HG03378 (cell line): ENCODE data around the gene CHST13.

ENCODE experiments used
- ATAC-seq: cut with Tn5 transposase; IDR thresholded peaks from one replicate; pipeline ENCODE4 v1.9.1; 2021; ENCODE audit warnings: mild to moderate bottlenecking, moderate library complexity; ENCODE audit not compliant: unreplicated experiment

Gene CHST13

GRCh38 chr3:126552688-126553283, 28.8 kb downstream of the CHST13 start:
- no peak for ATAC-seq

DNA sequence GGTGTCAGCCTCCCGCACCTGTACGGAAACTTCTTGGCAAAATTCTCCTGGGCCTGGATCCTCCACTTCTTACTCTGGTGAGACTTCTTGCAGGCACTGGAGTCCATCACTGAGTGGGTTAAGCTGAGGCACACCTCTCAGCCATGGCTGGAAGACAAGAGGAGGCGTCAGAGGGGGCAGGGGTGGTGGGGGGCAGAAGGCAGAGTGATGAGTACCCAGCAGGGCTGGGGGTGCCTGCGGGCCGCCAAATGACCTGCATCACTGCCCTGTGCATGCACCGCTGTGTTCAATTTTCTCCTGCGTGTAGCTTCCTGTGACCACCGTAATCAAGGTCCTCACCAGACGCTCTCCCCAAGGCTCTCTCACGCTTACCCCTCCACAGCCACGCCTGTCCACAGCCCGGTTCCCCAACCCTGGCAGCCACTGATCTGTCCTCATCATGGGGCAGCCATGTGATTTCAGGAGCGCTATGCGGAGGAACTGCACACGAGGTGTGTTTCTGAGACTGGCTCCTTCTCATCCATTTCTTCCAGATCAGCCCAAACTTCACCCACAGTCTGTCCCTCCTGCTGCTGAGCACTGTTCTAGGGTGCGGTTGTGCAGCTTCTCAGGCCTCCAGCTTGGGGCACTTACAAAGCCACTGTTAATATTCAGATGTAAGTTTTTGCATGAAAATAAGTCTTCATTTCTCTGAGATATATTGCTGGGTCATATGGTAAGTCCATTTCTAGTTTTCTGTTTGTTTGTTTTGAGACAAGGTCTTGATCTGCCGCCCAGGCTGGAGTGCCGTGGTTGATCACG, 29.5 kb downstream of the CHST13 start:
- no peak for ATAC-seq

- no peak for ATAC-seq
Measured at GRCh38 chr3:126554560-126555525, 30.9 kb downstream of the CHST13 start.

DNA sequence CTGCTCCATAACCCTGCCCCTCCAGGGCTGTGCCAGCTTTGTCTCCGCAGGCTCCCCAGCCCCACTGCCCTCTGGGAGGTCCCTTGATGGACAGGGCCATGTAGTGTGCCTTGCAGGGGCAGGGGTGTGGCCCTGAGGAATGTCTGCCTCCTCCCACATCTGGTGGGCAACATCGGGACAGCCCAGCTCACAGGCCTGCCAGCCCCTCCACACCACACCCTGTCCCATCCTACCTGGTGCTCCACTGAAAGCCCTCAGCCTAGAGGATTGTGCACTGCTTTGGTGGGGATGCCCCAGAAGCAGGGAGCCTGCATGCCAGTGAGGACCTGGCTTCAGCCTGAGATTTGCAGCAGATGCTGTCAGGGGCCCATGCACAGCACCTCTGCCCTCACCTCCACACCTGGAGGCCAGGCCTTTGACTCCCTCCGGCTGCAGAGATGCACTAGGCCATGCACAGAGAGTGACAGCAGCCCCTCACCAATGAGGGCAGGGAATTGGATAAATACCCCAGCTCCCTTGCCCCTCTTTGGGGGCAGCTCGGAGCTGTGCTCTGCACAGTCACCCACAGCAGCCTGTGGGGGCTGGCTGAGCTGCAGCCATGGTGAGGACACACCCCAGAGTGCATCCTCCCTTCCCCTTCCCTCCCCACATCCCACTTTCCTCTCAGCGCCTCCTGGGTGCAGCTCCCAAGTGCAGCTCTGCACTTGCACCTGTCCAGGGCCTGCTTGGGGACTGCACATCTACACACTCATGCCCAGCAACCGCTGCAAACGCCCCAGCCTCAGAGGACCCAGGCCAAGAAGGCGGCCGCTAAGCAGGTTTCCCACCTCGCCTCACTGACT, 32.1 kb downstream of the CHST13 start:
- ATAC-seq = no peak

DNA sequence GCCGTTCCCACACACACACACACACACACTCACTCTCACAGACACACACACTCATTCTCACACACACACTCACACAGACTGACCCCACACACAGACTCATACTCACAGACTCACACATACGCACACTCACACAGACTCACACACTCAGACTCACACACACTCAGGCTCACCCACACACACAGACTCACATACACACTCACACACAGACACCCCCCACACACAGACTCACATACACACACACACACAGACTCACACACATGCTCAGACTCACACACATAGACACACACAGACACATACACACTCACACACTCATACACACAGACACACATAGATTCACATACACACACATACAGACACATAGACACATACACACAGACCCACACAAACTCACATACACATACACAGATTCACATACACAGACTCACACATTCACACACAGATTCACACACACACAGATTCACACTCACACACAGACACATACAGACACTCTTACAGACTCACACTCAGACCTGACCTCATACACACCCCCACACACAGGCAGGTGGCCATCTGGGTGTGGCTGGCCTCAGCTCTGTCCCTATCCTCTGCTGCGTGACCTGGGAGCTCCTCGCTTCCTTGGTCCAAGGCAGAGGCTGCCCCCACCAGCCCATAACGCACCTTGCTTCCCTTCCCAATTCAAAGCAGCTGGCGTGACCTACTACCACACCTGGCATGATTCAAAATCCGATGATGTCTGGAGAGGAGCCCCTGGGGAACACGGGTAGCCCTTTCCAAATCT, 32.9 kb downstream of the CHST13 start:
- no peak for ATAC-seq

DNA sequence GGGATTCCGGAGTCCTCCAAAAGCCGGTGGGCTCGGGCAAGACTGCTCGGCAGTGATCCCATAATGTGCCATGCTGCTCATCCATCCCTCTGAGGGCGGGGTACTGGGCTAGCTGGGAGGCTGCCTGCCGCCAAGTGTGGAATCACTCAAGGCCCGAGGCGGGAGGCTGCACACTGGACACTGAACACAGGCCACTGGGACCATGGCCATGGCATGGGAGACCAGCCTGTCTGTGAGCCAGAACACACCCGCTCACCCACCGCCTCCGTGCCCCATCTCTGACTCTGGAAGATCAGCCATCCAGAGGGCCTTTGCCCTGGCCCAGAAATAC, 33.4 kb downstream of the CHST13 start:
- no peak for ATAC-seq

DNA sequence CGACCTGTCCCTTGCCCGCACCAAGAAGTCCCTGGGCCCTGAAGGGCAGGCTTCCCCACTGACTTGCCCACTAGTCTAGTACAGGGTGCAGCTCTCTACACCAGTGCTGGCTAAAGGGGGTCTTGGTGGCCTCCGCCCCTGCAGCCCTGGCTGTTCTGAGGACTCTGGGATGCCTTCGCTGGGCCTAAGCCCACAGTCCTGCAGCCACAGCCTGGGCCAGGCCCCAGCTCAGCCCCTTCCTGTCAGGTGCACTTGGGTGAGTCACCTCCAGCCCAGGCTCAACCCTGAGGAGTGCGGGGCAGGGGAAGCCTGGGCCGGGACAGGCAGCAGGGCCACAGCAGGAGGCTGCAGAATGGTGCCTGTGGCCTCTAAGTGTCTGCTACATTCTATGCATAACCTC, 33.8 kb downstream of the CHST13 start:
- no peak for ATAC-seq

DNA sequence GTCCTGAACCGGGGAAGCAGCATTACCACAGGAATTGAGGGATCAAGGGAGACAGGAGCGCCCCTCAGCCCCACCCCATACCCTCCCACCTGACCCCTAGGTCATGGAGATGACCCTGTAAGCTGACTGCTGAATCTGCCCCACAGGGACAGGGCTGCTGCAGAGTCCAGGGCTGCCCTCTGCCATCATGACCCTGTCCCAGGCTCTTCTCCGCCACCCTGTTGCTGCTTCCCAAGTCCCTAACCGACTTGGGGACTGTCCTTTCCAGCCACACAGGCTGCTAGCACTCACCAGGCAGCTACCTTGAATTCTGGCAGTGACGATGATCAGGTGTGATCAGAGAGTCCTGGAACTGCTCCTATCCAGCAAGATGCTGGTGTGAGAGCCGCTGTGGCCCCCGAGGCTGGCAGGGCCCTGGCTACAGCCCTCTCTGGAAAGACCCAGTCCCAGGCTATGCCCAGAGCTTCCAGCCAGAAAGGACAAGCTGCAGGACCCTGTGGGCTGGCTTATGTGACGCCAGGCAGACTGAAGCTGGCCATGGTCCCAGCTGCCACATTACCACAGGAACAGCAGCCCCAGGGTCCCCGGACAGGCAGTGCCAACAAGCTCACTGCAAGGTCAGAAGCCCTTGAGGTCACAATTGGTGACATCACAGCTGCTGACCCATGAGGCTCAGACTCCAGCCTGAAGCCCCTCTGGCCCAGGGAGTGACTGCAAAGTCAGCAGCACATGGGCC, 34.5 kb downstream of the CHST13 start, which contains the start of gene C3orf22:
C3orf22 (minus strand) TSS at position 597 of the 736 bp plus-strand sequence. CDS start 5,542 bp downstream, outside the sequence.
- no peak for ATAC-seq

DNA sequence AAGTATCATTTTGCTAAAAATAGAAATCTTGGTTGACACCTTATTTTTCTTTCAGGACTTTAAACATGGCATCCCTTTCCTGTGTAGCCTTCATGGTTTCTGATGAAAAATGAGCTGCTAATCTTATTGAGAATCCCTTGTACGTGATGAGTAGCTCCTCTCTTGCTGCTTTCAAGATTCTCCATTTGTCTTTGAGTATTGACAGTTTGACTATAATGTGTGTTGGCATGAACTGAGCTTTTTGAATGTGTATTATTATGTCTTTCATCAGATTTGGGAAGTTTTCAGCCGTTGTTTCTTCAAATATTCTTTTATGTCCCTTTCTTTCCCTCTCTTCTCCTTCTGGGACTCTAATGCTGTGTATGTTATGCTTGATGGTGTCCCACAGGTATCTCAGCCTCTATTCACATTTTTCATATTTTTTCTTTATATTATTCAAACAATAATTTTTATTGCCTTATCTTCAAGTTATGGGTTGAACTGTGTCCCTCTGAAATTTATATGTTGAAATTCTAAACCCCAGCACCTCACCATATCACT, 38.9 kb downstream of the CHST13 start:
- no peak for ATAC-seq

GRCh38 chr3:126567696-126568438, 43.9 kb downstream of the CHST13 start:
- ATAC-seq = no peak

DNA sequence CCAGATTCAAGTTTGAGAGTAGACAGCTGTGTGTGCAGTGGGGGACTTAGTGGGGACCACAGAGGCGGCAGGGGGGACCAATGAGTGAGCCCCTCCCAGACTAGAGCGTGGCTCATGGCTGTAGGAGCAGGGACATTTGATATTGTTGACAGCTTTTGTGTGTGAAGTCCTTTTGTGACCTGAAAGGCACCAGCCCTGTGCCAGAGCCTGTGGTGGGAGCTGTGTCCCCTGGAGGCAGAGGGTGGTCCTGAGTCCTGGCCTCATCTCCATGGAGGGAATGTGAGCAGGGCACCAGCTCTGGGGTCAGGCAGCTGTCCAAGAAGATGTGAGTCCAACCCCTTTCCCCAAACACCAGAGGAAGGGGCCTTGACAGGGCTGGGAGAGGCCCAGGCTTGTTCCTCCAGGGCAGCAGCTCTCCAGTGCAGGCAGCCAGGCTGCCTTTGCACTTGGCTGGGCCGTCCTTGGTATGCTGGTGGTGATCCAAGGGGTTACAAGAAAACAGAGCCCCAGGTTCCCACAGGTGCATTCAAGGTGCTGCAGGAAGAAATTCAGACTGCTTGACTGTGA, 44.9 kb downstream of the CHST13 start:
- ATAC-seq = no peak

DNA sequence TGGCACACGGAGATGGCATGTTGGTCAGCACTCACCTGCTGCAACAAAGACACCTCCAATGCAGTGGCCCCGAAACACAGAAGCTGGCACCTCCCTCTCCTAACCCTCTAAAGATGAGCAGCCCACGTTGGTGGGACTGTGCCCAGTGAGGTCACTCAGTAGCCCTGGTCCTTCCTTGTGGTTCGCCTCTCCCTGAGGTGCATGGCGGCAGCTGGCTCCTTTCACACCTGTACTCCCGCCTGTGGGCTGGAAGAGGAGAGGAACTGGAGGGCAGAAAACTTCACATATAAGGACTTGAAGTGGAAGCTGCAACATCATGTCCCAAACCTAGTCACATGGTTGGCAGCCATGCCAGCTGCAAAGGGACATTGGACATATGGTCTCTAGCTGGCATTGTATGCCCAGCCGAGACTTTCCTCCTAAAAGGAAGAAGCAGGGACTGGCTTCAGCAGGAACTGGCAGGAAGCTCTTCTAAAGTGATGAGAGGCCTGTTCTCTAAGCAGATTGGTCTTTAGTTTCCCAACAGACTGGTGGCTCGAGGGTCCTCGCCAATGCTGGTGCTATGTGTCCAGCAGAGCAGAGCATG, 45.5 kb downstream of the CHST13 start:
- ATAC-seq = no peak

- no peak for ATAC-seq
Measured at GRCh38 chr3:126570103-126570541, 46.2 kb downstream of the CHST13 start.

GRCh38 chr3:126571078-126571477, 47.1 kb downstream of the CHST13 start:
- ATAC-seq = no peak

DNA sequence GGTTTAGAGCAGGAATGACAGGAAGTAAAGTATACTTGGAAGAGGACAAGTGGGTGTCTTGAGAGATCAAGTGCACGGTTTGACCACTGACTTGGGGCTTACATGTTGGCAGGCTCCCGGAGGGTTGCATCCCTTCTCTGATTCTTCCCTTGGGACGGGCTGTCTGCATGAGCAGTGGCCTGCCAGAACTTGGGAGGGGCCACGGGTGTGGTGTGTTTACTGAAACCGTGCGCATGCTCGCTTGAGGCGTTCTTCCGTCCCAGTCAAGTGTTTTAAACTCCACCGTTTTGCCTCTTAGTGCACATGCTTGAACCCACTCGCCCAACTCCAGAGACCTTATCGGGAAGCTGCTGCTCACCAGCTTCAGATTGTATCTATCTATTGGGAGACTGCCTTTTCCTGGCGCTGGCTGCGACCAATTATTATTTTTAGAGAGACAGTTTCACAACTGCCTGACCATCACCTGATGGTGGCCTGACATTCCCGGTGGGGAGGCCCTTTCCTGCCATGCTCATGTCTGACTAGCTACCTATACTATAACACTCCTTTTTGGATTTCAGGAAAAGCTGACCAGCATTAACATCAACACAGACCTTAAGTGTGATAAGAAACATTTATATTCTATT, 49.6 kb downstream of the CHST13 start:
- no peak for ATAC-seq

DNA sequence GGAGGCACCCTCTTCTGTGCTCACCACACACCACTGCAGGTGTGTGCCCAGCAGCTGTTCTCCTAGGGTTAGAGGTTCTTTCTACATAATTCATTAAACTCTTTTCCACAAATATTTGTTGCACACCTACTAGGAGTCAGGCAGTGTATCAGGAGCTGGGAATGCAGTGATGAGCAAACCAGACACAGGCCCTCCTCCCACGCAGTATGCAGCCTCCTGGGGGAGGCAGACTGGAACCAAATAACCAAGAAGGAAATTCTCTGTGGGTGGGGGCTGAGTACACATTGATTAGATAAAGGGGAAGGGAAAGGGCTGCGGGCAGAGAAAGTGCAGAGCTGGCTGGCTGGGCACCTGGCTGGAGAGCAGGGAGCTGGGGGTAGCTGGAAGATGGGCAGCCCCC, 53.3 kb downstream of the CHST13 start:
- ATAC-seq = no peak

GRCh38 chr3:126578702-126579101, 54.7 kb downstream of the CHST13 start:
- ATAC-seq = no peak
